Neural progenitor cell (in vitro differentiated cells): ENCODE data around the gene PPP1R16B.

Experiments
- CTCF ChIP-seq: fragments of 200-600 bp; sonication (generic); IDR thresholded peaks from 2 replicates; pipeline ENCODE4 v1.5.1; 2017; ENCODE audit warnings: antibody characterized with exemption, mild to moderate bottlenecking
- EZH2 ChIP-seq: fragments of 200-600 bp; sonication (generic); IDR thresholded peaks from 2 replicates; pipeline ENCODE4 v1.6.1; 2017; ENCODE audit warnings: antibody characterized with exemption, mild to moderate bottlenecking, moderate library complexity
- EZH2phosphoT487 ChIP-seq: fragments of 200-600 bp; sonication (generic); IDR thresholded peaks from 2 replicates; pipeline ENCODE4 v1.6.1; 2017; ENCODE audit warnings: antibody characterized with exemption

GRCh38 chr20:38771621-38772020 lies 33.9 kb upstream of the PPP1R16B start:
- no peak for TF ChIP-seq CTCF
- TF ChIP-seq EZH2phosphoT487: no peak
- TF ChIP-seq EZH2: no peak
